Measurements from ENCODE around the gene COPS6.

GRCh38 chr7:100130608-100131453 lies 42.1 kb downstream of the COPS6 start:
- TF ChIP-seq ZNF565 (CRISPR knock-in tag; conservative IDR thresholded peaks at IDR 0.05; ENCODE audit: low read depth) (no peak), CREB5 (CRISPR knock-in tag; IDR thresholded peaks at IDR 0.05; ENCODE audit: low read depth) (no peak), TCF4 (CRISPR knock-in tag; IDR thresholded peaks at IDR 0.05; ENCODE audit: borderline replicate concordance) (no peak), PPARA (CRISPR knock-in tag; IDR thresholded peaks at IDR 0.05; ENCODE audit: borderline replicate concordance) (no peak), ZFP30 (CRISPR knock-in tag; IDR thresholded peaks at IDR 0.05) (no peak), ARNTL (CRISPR knock-in tag; IDR thresholded peaks at IDR 0.05; ENCODE audit: borderline replicate concordance, low read depth) (no peak), PATZ1 (CRISPR knock-in tag; IDR thresholded peaks at IDR 0.05; ENCODE audit: borderline replicate concordance) (no peak), ZNF8 (CRISPR knock-in tag; IDR thresholded peaks at IDR 0.05) (no peak), ZC3H10 (CRISPR knock-in tag; IDR thresholded peaks at IDR 0.05) (no peak), RARB (CRISPR knock-in tag; IDR thresholded peaks at IDR 0.05) (no peak), ZNF70 (CRISPR knock-in tag; IDR thresholded peaks at IDR 0.05) (no peak), SNAI2 (CRISPR knock-in tag; IDR thresholded peaks at IDR 0.05) (no peak), ZFP3 (CRISPR knock-in tag; IDR thresholded peaks at IDR 0.05) (no peak), OSR1 (CRISPR knock-in tag; IDR thresholded peaks at IDR 0.05) (no peak)

Data from SK-N-SH treated with all-trans-retinoic acid at 6 μM for 48 hours (cell line).